Measurements from ENCODE around the gene ACOT12.

ACOT12 gene

GRCh38 chr5:81400375-81400774, 6.4 kb upstream of the ACOT12 start:
- no peak for TF ChIP-seq ZNF274 (IDR thresholded peaks at IDR 0.05; ENCODE audit: low read depth, low read length)
- TF ChIP-seq SUZ12 (IDR thresholded peaks at IDR 0.05; ENCODE audit: extremely low read depth, insufficient read depth, insufficient read length): no peak
- no peak for TF ChIP-seq YY1 (IDR thresholded peaks at IDR 0.05; ENCODE audit: insufficient read depth, insufficient read length)
- Histone ChIP-seq H3K36me3 (ENCODE audit: insufficient read depth, insufficient read length, low read length) (no peaks in the 10 kb centered on the region), H3K4me1 (ENCODE audit: insufficient read depth, insufficient read length) (no peaks in the 10 kb centered on the region), H3K4me3 (ENCODE audit: insufficient read length, low read depth) (no peak overlapping the region), H3K27me3 (ENCODE audit: insufficient read depth, insufficient read length) (no peaks in the 10 kb centered on the region), H3K9ac (ENCODE audit: insufficient read length, low read depth) (no peak overlapping the region), H3K9me3 (ENCODE audit: insufficient read depth, low read length) (no peaks in the 10 kb centered on the region)
- DNase-seq (ENCODE audit: low read depth, low spot score): no peak

- Histone ChIP-seq H3K27me3 (ENCODE audit: insufficient read depth, insufficient read length) (peaks cover 4% of the 10 kb centered on the region), H3K9me3 (ENCODE audit: insufficient read depth, low read length) (no peaks in the 10 kb centered on the region), H3K9ac (ENCODE audit: insufficient read length, low read depth) (no peak overlapping the region), H3K4me1 (ENCODE audit: insufficient read depth, insufficient read length) (no peaks in the 10 kb centered on the region), H3K36me3 (ENCODE audit: insufficient read depth, insufficient read length, low read length) (no peaks in the 10 kb centered on the region), H3K4me3 (ENCODE audit: insufficient read length, low read depth) (no peak overlapping the region)
- DNase-seq (ENCODE audit: low read depth, low spot score): no peak
- TF ChIP-seq SUZ12 (IDR thresholded peaks at IDR 0.05; ENCODE audit: extremely low read depth, insufficient read depth, insufficient read length) (no peak), YY1 (IDR thresholded peaks at IDR 0.05; ENCODE audit: insufficient read depth, insufficient read length) (no peak), ZNF274 (IDR thresholded peaks at IDR 0.05; ENCODE audit: low read depth, low read length) (no peak)
These were observed 4.8 kb upstream of the ACOT12 start for GRCh38 chr5:81398741-81399140.

GRCh38 chr5:81397176-81397575, 3.2 kb upstream of the ACOT12 start:
- no peaks in the 10 kb centered on the region for H3K9me3 ChIP-seq (ENCODE audit: insufficient read depth, low read length)
- no peak for DNase-seq (ENCODE audit: low read depth, low spot score)
- TF ChIP-seq YY1 (IDR thresholded peaks at IDR 0.05; ENCODE audit: insufficient read depth, insufficient read length) (no peak), ZNF274 (IDR thresholded peaks at IDR 0.05; ENCODE audit: low read depth, low read length) (no peak), SUZ12 (IDR thresholded peaks at IDR 0.05; ENCODE audit: extremely low read depth, insufficient read depth, insufficient read length) (no peak)
- H3K27me3 ChIP-seq (ENCODE audit: insufficient read depth, insufficient read length): peaks cover 8% of the 10 kb centered on the region
- H3K4me3 ChIP-seq (ENCODE audit: insufficient read length, low read depth): no peak overlapping the region
- no peak overlapping the region for H3K9ac ChIP-seq (ENCODE audit: insufficient read length, low read depth)
- no peaks in the 10 kb centered on the region for H3K36me3 ChIP-seq (ENCODE audit: insufficient read depth, insufficient read length, low read length)
- H3K4me1 ChIP-seq (ENCODE audit: insufficient read depth, insufficient read length): no peaks in the 10 kb centered on the region

DNA sequence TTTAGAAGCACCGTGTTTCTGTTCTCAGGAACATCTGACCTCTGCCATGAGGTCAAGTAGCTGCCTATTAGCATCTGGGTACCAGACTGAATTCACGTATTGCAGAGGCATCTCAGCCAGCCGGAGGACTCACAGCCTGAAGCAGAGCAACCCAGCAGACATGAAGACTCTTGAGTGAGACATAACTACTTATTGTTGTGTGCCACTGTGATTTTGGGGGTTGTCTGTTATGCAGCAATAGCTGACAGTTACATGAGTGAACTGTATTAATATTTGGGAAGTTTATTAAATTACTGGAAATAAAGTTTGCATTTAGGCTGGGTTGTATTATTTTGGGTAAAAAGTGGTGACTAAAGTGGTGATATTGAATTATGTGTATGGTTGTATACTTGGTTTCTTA, 1.3 kb upstream of the ACOT12 start:
- H3K27me3 ChIP-seq (ENCODE audit: insufficient read depth, insufficient read length): peaks cover 8% of the 10 kb centered on the region
- H3K9me3 ChIP-seq (ENCODE audit: insufficient read depth, low read length): no peaks in the 10 kb centered on the region
- no peaks in the 10 kb centered on the region for H3K36me3 ChIP-seq (ENCODE audit: insufficient read depth, insufficient read length, low read length)
- TF ChIP-seq YY1 (IDR thresholded peaks at IDR 0.05; ENCODE audit: insufficient read depth, insufficient read length): no peak
- no peak overlapping the region for H3K9ac ChIP-seq (ENCODE audit: insufficient read length, low read depth)
- H3K4me3 ChIP-seq (ENCODE audit: insufficient read length, low read depth): no peak overlapping the region
- DNase-seq (ENCODE audit: low read depth, low spot score): no peak
- H3K4me1 ChIP-seq (ENCODE audit: insufficient read depth, insufficient read length): no peaks in the 10 kb centered on the region

DNA sequence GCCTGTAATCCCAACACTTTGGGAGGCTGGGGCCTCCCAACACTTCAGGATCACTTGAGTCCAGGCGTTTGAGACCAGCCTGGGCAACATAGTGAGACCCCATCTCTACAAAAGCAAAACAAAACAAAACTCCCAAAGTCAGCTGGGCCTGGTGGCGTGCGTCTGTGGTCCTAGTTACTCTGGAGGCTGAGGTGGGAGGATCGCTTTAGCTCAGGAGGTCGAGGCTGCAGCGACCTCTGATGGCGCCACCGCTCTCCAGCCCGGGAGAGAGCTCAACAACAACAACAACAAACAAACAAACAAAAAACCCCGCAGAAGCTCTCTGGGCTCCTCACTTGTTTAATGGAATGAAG, 528 bp downstream of the ACOT12 start:
- H3K27me3 ChIP-seq (ENCODE audit: insufficient read depth, insufficient read length): peaks cover 8% of the 10 kb centered on the region

DNA sequence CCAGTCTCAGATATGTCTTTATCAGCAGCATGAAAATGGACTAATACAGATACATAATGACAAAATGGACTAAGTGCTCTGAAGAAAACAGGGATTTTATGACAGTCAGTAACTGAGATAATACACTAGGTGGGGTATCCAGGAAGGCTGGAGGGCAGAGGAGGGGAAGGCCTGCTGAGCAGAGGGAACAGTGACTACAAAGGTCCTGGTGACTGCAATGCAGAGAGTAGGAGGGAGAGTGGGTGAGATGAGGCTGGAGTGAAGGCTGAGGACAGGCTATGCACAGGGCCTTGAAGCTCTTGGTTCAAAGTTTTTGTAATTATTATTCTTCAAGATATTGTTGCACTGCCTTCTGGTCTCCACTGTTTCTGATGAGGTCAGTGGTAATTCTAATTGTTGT, 4.9 kb downstream of the ACOT12 start:
- H3K27me3 ChIP-seq (ENCODE audit: insufficient read depth, insufficient read length): peaks cover 4% of the 10 kb centered on the region
- TF ChIP-seq SUZ12 (IDR thresholded peaks at IDR 0.05; ENCODE audit: extremely low read depth, insufficient read depth, insufficient read length) (no peak), YY1 (IDR thresholded peaks at IDR 0.05; ENCODE audit: insufficient read depth, insufficient read length) (no peak), ZNF274 (IDR thresholded peaks at IDR 0.05; ENCODE audit: low read depth, low read length) (no peak)
- no peak for DNase-seq (ENCODE audit: low read depth, low spot score)
- no peaks in the 10 kb centered on the region for H3K4me1 ChIP-seq (ENCODE audit: insufficient read depth, insufficient read length)
- no peaks in the 10 kb centered on the region for H3K9me3 ChIP-seq (ENCODE audit: insufficient read depth, low read length)
- H3K4me3 ChIP-seq (ENCODE audit: insufficient read length, low read depth): no peak overlapping the region
- no peaks in the 10 kb centered on the region for H3K36me3 ChIP-seq (ENCODE audit: insufficient read depth, insufficient read length, low read length)
- H3K9ac ChIP-seq (ENCODE audit: insufficient read length, low read depth): no peak overlapping the region

More for the DNA sequence above, 528 bp downstream of the ACOT12 start:
- Histone ChIP-seq H3K9me3 (ENCODE audit: insufficient read depth, low read length) (no peaks in the 10 kb centered on the region), H3K36me3 (ENCODE audit: insufficient read depth, insufficient read length, low read length) (no peaks in the 10 kb centered on the region), H3K4me1 (ENCODE audit: insufficient read depth, insufficient read length) (no peaks in the 10 kb centered on the region), H3K9ac (ENCODE audit: insufficient read length, low read depth) (peak overlapping the region; percentile 61), H3K4me3 (ENCODE audit: insufficient read length, low read depth) (peak overlapping the region; percentile 50)
- TF ChIP-seq YY1 (IDR thresholded peaks at IDR 0.05; ENCODE audit: insufficient read depth, insufficient read length): no peak
- no peak for TF ChIP-seq SUZ12 (IDR thresholded peaks at IDR 0.05; ENCODE audit: extremely low read depth, insufficient read depth, insufficient read length)
- TF ChIP-seq ZNF274 (IDR thresholded peaks at IDR 0.05; ENCODE audit: low read depth, low read length): no peak
- no peak for DNase-seq (ENCODE audit: low read depth, low spot score)

DNA sequence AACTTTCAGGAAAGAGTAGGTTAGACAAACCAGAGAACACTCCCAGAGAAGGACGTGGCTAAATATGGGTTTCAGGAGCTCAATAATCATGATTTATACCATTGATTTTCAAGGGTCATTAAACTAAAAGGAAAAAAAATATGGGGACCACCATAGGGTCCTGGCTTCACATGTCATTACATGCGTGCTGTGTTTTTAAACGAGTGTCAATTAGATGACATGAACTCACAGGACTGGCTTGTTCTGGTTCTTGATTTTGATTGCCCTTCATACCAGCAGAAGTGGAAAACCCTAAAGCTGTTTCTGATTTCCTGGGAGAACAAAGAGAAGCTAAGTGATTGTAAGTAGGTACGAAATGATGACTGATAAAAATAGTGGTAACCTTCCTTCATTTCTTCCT, 5.8 kb downstream of the ACOT12 start:
- H3K4me1 ChIP-seq (ENCODE audit: insufficient read depth, insufficient read length): no peaks in the 10 kb centered on the region
- H3K4me3 ChIP-seq (ENCODE audit: insufficient read length, low read depth): no peak overlapping the region
- H3K36me3 ChIP-seq (ENCODE audit: insufficient read depth, insufficient read length, low read length): no peaks in the 10 kb centered on the region
- TF ChIP-seq YY1 (IDR thresholded peaks at IDR 0.05; ENCODE audit: insufficient read depth, insufficient read length): no peak
- no peak for TF ChIP-seq ZNF274 (IDR thresholded peaks at IDR 0.05; ENCODE audit: low read depth, low read length)
- no peak for TF ChIP-seq SUZ12 (IDR thresholded peaks at IDR 0.05; ENCODE audit: extremely low read depth, insufficient read depth, insufficient read length)
- DNase-seq (ENCODE audit: low read depth, low spot score): no peak
- H3K9ac ChIP-seq (ENCODE audit: insufficient read length, low read depth): no peak overlapping the region
- H3K27me3 ChIP-seq (ENCODE audit: insufficient read depth, insufficient read length): no peaks in the 10 kb centered on the region
- no peaks in the 10 kb centered on the region for H3K9me3 ChIP-seq (ENCODE audit: insufficient read depth, low read length)

- TF ChIP-seq SUZ12 (IDR thresholded peaks at IDR 0.05; ENCODE audit: extremely low read depth, insufficient read depth, insufficient read length) (no peak), YY1 (IDR thresholded peaks at IDR 0.05; ENCODE audit: insufficient read depth, insufficient read length) (no peak), ZNF274 (IDR thresholded peaks at IDR 0.05; ENCODE audit: low read depth, low read length) (no peak)
- DNase-seq (ENCODE audit: low read depth, low spot score): no peak
- no peaks in the 10 kb centered on the region for H3K27me3 ChIP-seq (ENCODE audit: insufficient read depth, insufficient read length)
These were observed 10.1 kb downstream of the ACOT12 start for GRCh38 chr5:81383867-81384266.

More at GRCh38 chr5:81383867-81384266, 10.1 kb downstream of the ACOT12 start:
- Histone ChIP-seq H3K9me3 (ENCODE audit: insufficient read depth, low read length) (no peaks in the 10 kb centered on the region), H3K4me1 (ENCODE audit: insufficient read depth, insufficient read length) (no peaks in the 10 kb centered on the region), H3K4me3 (ENCODE audit: insufficient read length, low read depth) (no peak overlapping the region), H3K9ac (ENCODE audit: insufficient read length, low read depth) (no peak overlapping the region), H3K36me3 (ENCODE audit: insufficient read depth, insufficient read length, low read length) (no peaks in the 10 kb centered on the region)
